GM12878 (cell line): ENCODE results near the gene UBA6.

Experiments
- GABPA ChIP-seq: IDR thresholded peaks from 2 replicates; pipeline ENCODE4 v1.6.1; 2014; ENCODE audit warnings: antibody characterized with exemption, low read depth, mild to moderate bottlenecking, inconsistent platforms
- MXI1 ChIP-seq: fragments of 150-350 bp; IDR thresholded peaks from 2 replicates; pipeline ENCODE4 v1.6.1; 2011; ENCODE audit warnings: low read depth, mild to moderate bottlenecking, inconsistent platforms, low read length, improper control_type of control experiment
- RAD21 ChIP-seq: IDR thresholded peaks from 2 replicates; pipeline ENCODE4 v1.6.1; 2011; ENCODE audit warnings: mild to moderate bottlenecking, low read depth, low read length, moderate library complexity; ENCODE audit not compliant: insufficient read depth
- SP1 ChIP-seq: IDR thresholded peaks from one replicate; pipeline ENCODE4 v1.6.1; 2011; ENCODE audit warnings: low read depth, low read length
- SPI1 ChIP-seq: IDR thresholded peaks from 2 replicates; pipeline ENCODE4 v1.6.1; 2011; ENCODE audit warnings: low read depth, mild to moderate bottlenecking, low read length, moderate library complexity, borderline replicate concordance; ENCODE audit not compliant: insufficient read depth
- TF ChIP-seq, protein P1 (sequence below), 3 experiments: IDR thresholded peaks in 2 of 3; conservative IDR thresholded peaks in 1 of 3; 2 replicates each; pipeline ENCODE4 v1.5.1; 2011; ENCODE audit warnings: low read depth in 3 of 3, low read length in 3 of 3, mild to moderate bottlenecking in 3 of 3, control low read depth in 2 of 3, moderate library complexity in 2 of 3, inconsistent platforms in 1 of 3, mixed read lengths in 1 of 3; ENCODE audit not compliant: control insufficient read depth in 2 of 3, insufficient read depth in 1 of 3; ENCODE audit errors: extremely low read depth in 1 of 3
- TF ChIP-seq, protein P2 (sequence below): fragments of 450-650 bp; IDR thresholded peaks from 2 replicates; pipeline ENCODE4 v1.6.1; 2017; ENCODE audit warnings: mild to moderate bottlenecking

DNA sequence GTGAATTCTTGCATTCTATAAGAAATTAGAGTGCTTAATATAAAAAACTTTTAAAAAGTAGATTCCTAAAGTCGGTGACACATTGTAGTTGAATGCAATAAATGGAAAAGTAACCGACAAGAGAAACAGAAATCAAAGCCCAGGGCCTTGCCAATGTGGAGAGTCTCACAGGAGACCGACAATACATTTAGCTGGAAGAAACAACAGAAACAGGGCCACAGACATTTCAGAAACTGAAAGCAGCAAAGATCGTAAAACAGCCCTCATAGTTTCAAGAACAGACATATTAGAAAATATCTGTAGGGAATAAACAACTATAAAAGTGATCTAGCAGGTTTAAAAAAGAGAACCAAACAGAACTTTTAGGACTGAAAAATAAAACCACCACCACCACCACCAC lies 92.9 kb downstream of the UBA6 start:
- TF ChIP-seq SPI1 (no peak), SP1 (no peak), MXI1 (no peak), RAD21 (no peak), GABPA (no peak)
- TF ChIP-seq, protein P1, sequence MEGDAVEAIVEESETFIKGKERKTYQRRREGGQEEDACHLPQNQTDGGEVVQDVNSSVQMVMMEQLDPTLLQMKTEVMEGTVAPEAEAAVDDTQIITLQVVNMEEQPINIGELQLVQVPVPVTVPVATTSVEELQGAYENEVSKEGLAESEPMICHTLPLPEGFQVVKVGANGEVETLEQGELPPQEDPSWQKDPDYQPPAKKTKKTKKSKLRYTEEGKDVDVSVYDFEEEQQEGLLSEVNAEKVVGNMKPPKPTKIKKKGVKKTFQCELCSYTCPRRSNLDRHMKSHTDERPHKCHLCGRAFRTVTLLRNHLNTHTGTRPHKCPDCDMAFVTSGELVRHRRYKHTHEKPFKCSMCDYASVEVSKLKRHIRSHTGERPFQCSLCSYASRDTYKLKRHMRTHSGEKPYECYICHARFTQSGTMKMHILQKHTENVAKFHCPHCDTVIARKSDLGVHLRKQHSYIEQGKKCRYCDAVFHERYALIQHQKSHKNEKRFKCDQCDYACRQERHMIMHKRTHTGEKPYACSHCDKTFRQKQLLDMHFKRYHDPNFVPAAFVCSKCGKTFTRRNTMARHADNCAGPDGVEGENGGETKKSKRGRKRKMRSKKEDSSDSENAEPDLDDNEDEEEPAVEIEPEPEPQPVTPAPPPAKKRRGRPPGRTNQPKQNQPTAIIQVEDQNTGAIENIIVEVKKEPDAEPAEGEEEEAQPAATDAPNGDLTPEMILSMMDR (IDR thresholded peaks at IDR 0.05 in 2 of 3, conservative IDR thresholded peaks at IDR 0.05 in 1 of 3; ENCODE audit: control insufficient read depth in 2 of 3, extremely low read depth in 1 of 3, insufficient read depth in 1 of 3, low read depth in 3 of 3, low read length in 3 of 3): no peak
- TF ChIP-seq, protein P2, sequence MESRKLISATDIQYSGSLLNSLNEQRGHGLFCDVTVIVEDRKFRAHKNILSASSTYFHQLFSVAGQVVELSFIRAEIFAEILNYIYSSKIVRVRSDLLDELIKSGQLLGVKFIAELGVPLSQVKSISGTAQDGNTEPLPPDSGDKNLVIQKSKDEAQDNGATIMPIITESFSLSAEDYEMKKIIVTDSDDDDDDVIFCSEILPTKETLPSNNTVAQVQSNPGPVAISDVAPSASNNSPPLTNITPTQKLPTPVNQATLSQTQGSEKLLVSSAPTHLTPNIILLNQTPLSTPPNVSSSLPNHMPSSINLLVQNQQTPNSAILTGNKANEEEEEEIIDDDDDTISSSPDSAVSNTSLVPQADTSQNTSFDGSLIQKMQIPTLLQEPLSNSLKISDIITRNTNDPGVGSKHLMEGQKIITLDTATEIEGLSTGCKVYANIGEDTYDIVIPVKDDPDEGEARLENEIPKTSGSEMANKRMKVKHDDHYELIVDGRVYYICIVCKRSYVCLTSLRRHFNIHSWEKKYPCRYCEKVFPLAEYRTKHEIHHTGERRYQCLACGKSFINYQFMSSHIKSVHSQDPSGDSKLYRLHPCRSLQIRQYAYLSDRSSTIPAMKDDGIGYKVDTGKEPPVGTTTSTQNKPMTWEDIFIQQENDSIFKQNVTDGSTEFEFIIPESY: no peak
